ENCODE results near the gene COG6. TPM values are rescaled to one million over a fixed set of nuclear protein-coding genes. Genes with fewer than 3 reads are reported as not detected.

Gene COG6
- total and polyA plus RNA-seq, 2 of the 13 experiments (the other 11 are each of a cell fraction or from before 2014, with no cell fraction given): 23.5 to 26.1 TPM

GRCh38 chr13:39618561-39618960 is 36.9 kb upstream of the COG6 start:
- BruUV-seq (replicated peaks): no TSS peak
- Histone ChIP-seq H3K4me1 (ENCODE audit: insufficient read depth, low read length) (no peaks in the 10 kb centered on the region), H3K79me2 (ENCODE audit: insufficient read depth, low read length) (no peaks in the 10 kb centered on the region), H3K27me3 (ENCODE audit: control insufficient read depth in 1 of 2, insufficient read depth in 2 of 2, low read length in 2 of 2) (no peaks in the 10 kb centered on the region; a peak in 1 of 5 replicates), H3K9ac (ENCODE audit: insufficient read depth, low read depth, low read length) (no peak overlapping the region), H3K9me3 (ENCODE audit: low read length) (no peaks in the 10 kb centered on the region), H3K4me3 (replicated peaks in 1 of 3; ENCODE audit: insufficient read depth in 1 of 3, low read depth in 2 of 3, low read length in 3 of 3) (no peak overlapping the region), H4K20me1 (ENCODE audit: insufficient read depth, low read length) (no peaks in the 10 kb centered on the region), H2AFZ (ENCODE audit: low read length) (no peak overlapping the region), H3K4me2 (ENCODE audit: low read depth, low read length) (no peak overlapping the region), H3K27ac (ENCODE audit: extremely low read length, insufficient read depth, low read length) (no peak overlapping the region), H3K36me3 (replicated peaks in 1 of 2; ENCODE audit: control insufficient read depth in 1 of 2, insufficient read depth in 2 of 2, low read length in 2 of 2) (no peaks in the 10 kb centered on the region)
- intact Hi-C loops (cut with micrococcal nuclease; ENCODE audit: unreplicated experiment): loop anchor here (10.0 kb wide), 1 partner anchor 204 kb away; no protein-coding TSS in a partner anchor
- no peak for TF ChIP-seq FIP1L1 (IDR thresholded peaks at IDR 0.05; ENCODE audit: borderline replicate concordance, insufficient read depth, low read depth, low read length)
- CTCF ChIA-PET (ENCODE audit: low intra/inter-chr PET ratio, low total read pairs): no interaction called here
- POLR2A ChIA-PET: no interaction called here
- FAIRE-seq (no peak), ATAC-seq (no peak), DNase-seq (ENCODE audit: low spot score) (no peak)
- in situ Hi-C loops (cut with HindIII; ENCODE audit: extremely low pct_ligation_motif_present, low pct_unique_long_range_greater_than_20kb): loop anchor here (25.0 kb wide), 3 partner anchors 356 to 656 kb away; no protein-coding TSS in a partner anchor
- 6% methylated on average over 1 of the region's 1 CpG for WGBS (ENCODE audit: low lambda C conversion rate)

- ChIA-PET POLR2A (no interaction called here), CTCF (ENCODE audit: low intra/inter-chr PET ratio, low total read pairs) (no interaction called here)
- no peak overlapping the region for H3K9ac ChIP-seq (ENCODE audit: insufficient read depth, low read depth, low read length)
- H3K27me3 ChIP-seq (ENCODE audit: control insufficient read depth in 1 of 2, insufficient read depth in 2 of 2, low read length in 2 of 2): no peaks in the 10 kb centered on the region
- H2AFZ ChIP-seq (ENCODE audit: low read length): no peak overlapping the region
- 2% methylated on average over 1 of the region's 1 CpG for WGBS (ENCODE audit: low lambda C conversion rate)
- H3K36me3 ChIP-seq (replicated peaks in 1 of 2; ENCODE audit: control insufficient read depth in 1 of 2, insufficient read depth in 2 of 2, low read length in 2 of 2): no peaks in the 10 kb centered on the region
- no peak for DNase-seq (ENCODE audit: low spot score)
- FAIRE-seq: no peak
- H3K4me1 ChIP-seq (ENCODE audit: insufficient read depth, low read length): no peaks in the 10 kb centered on the region
- intact Hi-C loops (cut with micrococcal nuclease; ENCODE audit: unreplicated experiment): no loop called here
- H3K79me2 ChIP-seq (ENCODE audit: insufficient read depth, low read length): no peaks in the 10 kb centered on the region
- in situ Hi-C loops (cut with HindIII; ENCODE audit: extremely low pct_ligation_motif_present, low pct_unique_long_range_greater_than_20kb): loop anchor here (25.0 kb wide), 3 partner anchors 361 to 661 kb away; no protein-coding TSS in a partner anchor
- BruUV-seq (replicated peaks): no TSS peak
- no peaks in the 10 kb centered on the region for H4K20me1 ChIP-seq (ENCODE audit: insufficient read depth, low read length)
- ATAC-seq: no peak
- H3K27ac ChIP-seq (ENCODE audit: extremely low read length, insufficient read depth, low read length): no peak overlapping the region
- H3K4me2 ChIP-seq (ENCODE audit: low read depth, low read length): no peak overlapping the region
- H3K4me3 ChIP-seq (replicated peaks in 1 of 3; ENCODE audit: insufficient read depth in 1 of 3, low read depth in 2 of 3, low read length in 3 of 3): no peak overlapping the region
- TF ChIP-seq MTA3 (CRISPR knock-in tag; IDR thresholded peaks at IDR 0.05) (no peak), ZNF160 (CRISPR knock-in tag; IDR thresholded peaks at IDR 0.05) (no peak), ZNF780A (CRISPR knock-in tag; IDR thresholded peaks at IDR 0.05) (no peak), PAXIP1 (CRISPR knock-in tag; conservative IDR thresholded peaks at IDR 0.05) (no peak), FOSL2 (CRISPR knock-in tag; IDR thresholded peaks at IDR 0.05) (no peak), ZNF34 (CRISPR knock-in tag; IDR thresholded peaks at IDR 0.05; ENCODE audit: borderline replicate concordance) (no peak), RARA (CRISPR knock-in tag; IDR thresholded peaks at IDR 0.05) (no peak), SRSF4 (IDR thresholded peaks at IDR 0.05; ENCODE audit: low read depth, low read length, poor library complexity, severe bottlenecking) (no peak), ZSCAN21 (CRISPR knock-in tag; IDR thresholded peaks at IDR 0.05; ENCODE audit: borderline replicate concordance) (no peak), FOXO1 (CRISPR knock-in tag; IDR thresholded peaks at IDR 0.05) (no peak), CC2D1A (CRISPR knock-in tag; IDR thresholded peaks at IDR 0.05) (no peak), SMAD1 (CRISPR knock-in tag; IDR thresholded peaks at IDR 0.05; ENCODE audit: borderline replicate concordance, low read depth) (no peak), ARNT2 (CRISPR knock-in tag; IDR thresholded peaks at IDR 0.05; ENCODE audit: low read depth) (no peak), SP5 (CRISPR knock-in tag; IDR thresholded peaks at IDR 0.05; ENCODE audit: borderline replicate concordance, low read depth) (no peak), ZNF382 (CRISPR knock-in tag; IDR thresholded peaks at IDR 0.05; ENCODE audit: borderline replicate concordance) (no peak), POLR2A (IDR thresholded peaks at IDR 0.05; ENCODE audit: insufficient read depth in 1 of 2, low read depth in 2 of 2, low read length in 2 of 2) (no peak), HES4 (CRISPR knock-in tag; IDR thresholded peaks at IDR 0.05; ENCODE audit: borderline replicate concordance) (no peak)
- H3K9me3 ChIP-seq (ENCODE audit: low read length): no peaks in the 10 kb centered on the region
Observed at GRCh38 chr13:39623466-39623865, 32.0 kb upstream of the COG6 start.

Measured in HepG2 (cell line).